Transverse colon (tissue), 4 donors: ENCODE data around the gene GLIPR1L1. TPM values are rescaled to one million over a fixed set of nuclear protein-coding genes. Genes with fewer than 3 reads are reported as not detected.

Experiments used
- DNase-seq: peaks from one replicate; pipeline ENCODE4 v3.0.0-alpha.2; 2019
- H3K27ac ChIP-seq, 4 donors: fragments of 200-600 bp; sonication (generic); 2 replicates each; pipeline ENCODE4 v1.5.1; 2016 to 2018; ENCODE audit warnings: inconsistent platforms in 4 of 4
- H3K27me3 ChIP-seq: fragments of 200-600 bp; sonication (generic); 2 replicates; pipeline ENCODE4 v1.5.1; 2017; ENCODE audit warnings: inconsistent platforms
- H3K36me3 ChIP-seq, 4 donors: fragments of 200-600 bp; sonication (generic); 2 replicates each; pipeline ENCODE4 v1.5.1; 2017 to 2019; ENCODE audit warnings: inconsistent platforms in 4 of 4
- H3K4me1 ChIP-seq, 4 donors: fragments of 200-600 bp; sonication (generic); 2 replicates each; pipeline ENCODE4 v1.5.1; 2017 to 2020; ENCODE audit warnings: inconsistent platforms in 4 of 4
- H3K4me3 ChIP-seq, 4 donors: fragments of 200-600 bp; sonication (generic); 1 replicate in 1 of 4; 2 replicates in 3 of 4; pipeline versions ENCODE4 v1.5.1 to v1.6.1; 2017 to 2019; ENCODE audit warnings: inconsistent platforms in 4 of 4
- H3K9me3 ChIP-seq, 2 donors: fragments of 200-600 bp; sonication (generic); 2 replicates each; pipeline ENCODE4 v1.5.1; 2017 to 2019; ENCODE audit warnings: inconsistent platforms in 2 of 2
- CTCF ChIP-seq, 5 experiments: fragments of 200-600 bp in 3 of 5; fragments of 450-650 bp in 2 of 5; sonication (generic) in 3 of 5; IDR thresholded peaks; 1 replicate in 2 of 5; 2 replicates in 3 of 5; pipeline ENCODE4 v1.5.1; 2016 to 2017; ENCODE audit warnings: antibody characterized with exemption in 5 of 5, inconsistent platforms in 3 of 5, mild to moderate bottlenecking in 2 of 5, moderate library complexity in 1 of 5
- EP300 ChIP-seq: sonication (generic); formaldehyde crosslinking; IDR thresholded peaks from one replicate; pipeline ENCODE4 v1.6.1; 2017; ENCODE audit warnings: antibody characterized with exemption, low read depth
- POLR2A ChIP-seq: fragments of 450-650 bp; IDR thresholded peaks from one replicate; pipeline ENCODE4 v1.6.1; 2016; ENCODE audit warnings: antibody characterized with exemption, mild to moderate bottlenecking, moderate library complexity
- POLR2AphosphoS5 ChIP-seq, 3 donors: sonication (generic); formaldehyde crosslinking; IDR thresholded peaks; one replicate each; pipeline ENCODE4 v1.6.1; 2016; ENCODE audit warnings: antibody characterized with exemption in 3 of 3
- WGBS, 2 donors: methylation state at CpG; one replicate each; pipeline ENCODE4 v1.1.5; 2018; ENCODE audit warnings: low coverage in 1 of 2; 5-methylcytosine and 5-hydroxymethylcytosine counted together
- in situ Hi-C, 4 donors: fragments of 200-750 bp; cut with MboI; loops; one replicate each; pipeline versions ENCODE4 v1.15.0 to v1.15.1; 2017; ENCODE audit warnings: low sequenced_read_pairs in 3 of 4, low pct_ligation_motif_present in 1 of 4, low pct_unique_long_range_greater_than_20kb in 1 of 4
- intact Hi-C: fragments of 100-400 bp; cut with DNase I; formaldehyde crosslinking; loops from one replicate; pipeline ENCODE4 v1.15.1; 2023; ENCODE audit warnings: low total_unique reads
- total RNA-seq, 4 donors: library from RNA; depleted of rRNA; stranded (reverse); fragments of >200 nt; gene quantifications; one replicate each; pipeline ENCODE4 v1.1.0, GENCODE V29; 2016

The GLIPR1L1 gene
- total RNA-seq, 4 donors from 2014 or later = not detected

GRCh38 chr12:75404231-75404630 lies 69.8 kb downstream of the GLIPR1L1 start:
- 64 to 74% methylated on average over 1 of the region's 1 CpG for WGBS, 2 donors
- Histone ChIP-seq H3K4me1 (no peaks in the 10 kb centered on the region), H3K9me3 (no peaks in the 10 kb centered on the region), H3K27ac (no peak overlapping the region), H3K36me3 (no peaks in the 10 kb centered on the region), H3K27me3 (no peaks in the 10 kb centered on the region), H3K4me3 (no peak overlapping the region)
- DNase-seq = no peak
- intact Hi-C loops = no loop called here
- in situ Hi-C loops = no loop called here
- TF ChIP-seq EP300 (no peak), POLR2AphosphoS5 (IDR thresholded peaks at IDR 0.05) (no peak), CTCF (IDR thresholded peaks at IDR 0.05) (no peak), POLR2A (no peak)

- Histone ChIP-seq H3K4me3 (no peak overlapping the region), H3K27me3 (no peaks in the 10 kb centered on the region), H3K27ac (no peak overlapping the region), H3K4me1 (no peaks in the 10 kb centered on the region), H3K36me3 (no peaks in the 10 kb centered on the region), H3K9me3 (no peaks in the 10 kb centered on the region)
- intact Hi-C loops = no loop called here
- DNase-seq = no peak
- in situ Hi-C loops = no loop called here
- TF ChIP-seq CTCF (IDR thresholded peaks at IDR 0.05) = no peak
- no peak for TF ChIP-seq POLR2AphosphoS5 (IDR thresholded peaks at IDR 0.05)
- TF ChIP-seq EP300 = no peak
- no peak for TF ChIP-seq POLR2A
Measured at GRCh38 chr12:75407683-75408082, 73.2 kb downstream of the GLIPR1L1 start.

- intact Hi-C loops = no loop called here
- no peaks in the 10 kb centered on the region for H3K9me3 ChIP-seq
- no peaks in the 10 kb centered on the region for H3K36me3 ChIP-seq
- in situ Hi-C loops = no loop called here
- WGBS, 2 donors = 100% methylated on average over 2 of the region's 2 CpGs
- TF ChIP-seq CTCF (IDR thresholded peaks at IDR 0.05) (no peak), POLR2A (no peak), POLR2AphosphoS5 (IDR thresholded peaks at IDR 0.05) (no peak), EP300 (no peak)
- no peaks in the 10 kb centered on the region for H3K4me1 ChIP-seq
- no peaks in the 10 kb centered on the region for H3K27me3 ChIP-seq
- no peak overlapping the region for H3K4me3 ChIP-seq
- no peak for DNase-seq
- H3K27ac ChIP-seq = no peak overlapping the region
Measured at GRCh38 chr12:75409830-75410229, 75.4 kb downstream of the GLIPR1L1 start.

DNA sequence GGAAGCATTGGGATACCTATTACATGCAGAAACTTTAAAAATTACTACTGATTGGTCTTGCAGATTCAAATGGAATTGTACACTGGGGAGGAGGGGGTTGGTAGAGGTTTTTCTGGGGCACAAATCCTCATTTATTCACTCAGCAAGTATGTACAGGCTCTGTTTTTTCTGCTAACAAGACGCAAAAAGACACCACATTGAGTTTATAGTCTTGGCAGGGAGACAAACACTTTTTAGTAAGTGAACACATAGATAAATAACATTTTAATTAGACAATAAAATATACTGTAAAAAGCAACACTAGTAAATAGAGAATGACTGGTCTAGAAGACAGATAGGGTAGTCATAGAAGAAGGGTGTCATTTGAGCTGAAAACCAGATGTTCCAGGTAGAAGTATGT lies 80.2 kb downstream of the GLIPR1L1 start:
- H3K27ac ChIP-seq = no peak overlapping the region
- H3K4me3 ChIP-seq = no peak overlapping the region
- intact Hi-C loops (no loop called here), in situ Hi-C loops (no loop called here)
- no peaks in the 10 kb centered on the region for H3K9me3 ChIP-seq
- no peaks in the 10 kb centered on the region for H3K27me3 ChIP-seq
- WGBS, 2 donors = 56 to 67% methylated on average over 1 of the region's 1 CpG
- TF ChIP-seq EP300 (no peak), POLR2AphosphoS5 (IDR thresholded peaks at IDR 0.05) (no peak), POLR2A (no peak), CTCF (IDR thresholded peaks at IDR 0.05) (no peak)
- no peak for DNase-seq
- H3K36me3 ChIP-seq = no peaks in the 10 kb centered on the region
- no peaks in the 10 kb centered on the region for H3K4me1 ChIP-seq
